ENCODE results near the gene SLC8B1.

The SLC8B1 gene

GRCh38 chr12:113322343-113322742, 12.6 kb downstream of the SLC8B1 start:
- no peak for DNase-seq (ENCODE audit: low read depth in 2 of 2)

DNA sequence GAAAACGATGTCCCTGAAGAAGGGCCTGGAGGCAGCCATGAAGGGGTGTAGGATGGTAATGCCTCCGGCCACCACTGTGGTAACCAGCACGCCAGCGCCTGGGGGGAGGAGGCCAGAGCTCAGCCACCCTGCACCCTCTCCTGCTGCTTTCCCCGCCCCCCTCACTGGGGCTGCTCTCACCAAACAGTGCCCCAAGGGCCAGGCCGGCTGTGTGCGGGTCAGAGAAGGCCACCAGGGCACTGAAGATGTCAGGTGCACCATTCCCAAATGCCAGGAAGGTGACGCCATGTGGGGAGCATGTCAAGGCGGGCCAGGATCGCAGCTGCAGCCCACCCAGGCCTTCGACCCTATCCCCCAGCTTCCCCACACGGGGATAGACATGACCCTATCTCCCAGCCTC, 14.5 kb downstream of the SLC8B1 start:
- DNase-seq (ENCODE audit: low read depth in 2 of 2): no peak

DNA sequence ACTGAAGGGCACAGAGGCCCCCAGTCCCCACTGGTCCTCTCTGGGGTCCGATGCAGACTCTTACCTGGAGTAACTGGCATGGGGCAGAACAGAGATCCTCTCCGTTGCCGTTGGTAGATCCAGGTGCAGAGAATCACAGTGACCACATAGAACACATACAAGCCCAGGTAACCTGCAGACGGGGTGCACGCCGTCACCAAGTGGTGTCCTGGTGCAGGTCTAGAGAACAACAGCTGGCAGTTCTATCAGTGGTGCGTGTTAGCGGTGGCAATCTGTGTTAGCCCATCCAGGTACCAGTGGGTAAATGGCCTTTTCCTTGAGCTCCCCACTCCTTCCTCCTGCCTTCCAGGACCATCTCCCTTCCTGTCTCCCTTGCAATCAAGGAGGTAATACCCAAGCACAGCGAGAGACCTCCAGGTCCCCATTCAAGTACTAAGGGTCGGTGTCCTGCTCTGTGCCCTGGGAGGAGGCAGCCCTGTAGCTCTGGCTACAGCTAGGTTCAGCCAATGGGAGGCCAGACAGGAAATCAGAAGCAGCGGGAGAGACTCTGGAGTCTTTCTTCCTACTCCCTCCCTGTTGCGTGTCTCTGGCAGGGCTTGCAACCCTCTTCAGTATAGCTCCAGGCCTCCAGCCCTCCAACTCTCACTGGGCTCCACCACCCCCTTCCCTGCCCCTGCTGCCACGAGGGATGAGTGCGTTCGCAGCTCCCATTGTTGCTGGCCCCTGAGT, 15.8 kb downstream of the SLC8B1 start:
- no peak for DNase-seq (ENCODE audit: low read depth in 2 of 2)

GRCh38 chr12:113318046-113318656, 16.8 kb downstream of the SLC8B1 start:
- no peak for DNase-seq (ENCODE audit: low read depth in 2 of 2)

DNA sequence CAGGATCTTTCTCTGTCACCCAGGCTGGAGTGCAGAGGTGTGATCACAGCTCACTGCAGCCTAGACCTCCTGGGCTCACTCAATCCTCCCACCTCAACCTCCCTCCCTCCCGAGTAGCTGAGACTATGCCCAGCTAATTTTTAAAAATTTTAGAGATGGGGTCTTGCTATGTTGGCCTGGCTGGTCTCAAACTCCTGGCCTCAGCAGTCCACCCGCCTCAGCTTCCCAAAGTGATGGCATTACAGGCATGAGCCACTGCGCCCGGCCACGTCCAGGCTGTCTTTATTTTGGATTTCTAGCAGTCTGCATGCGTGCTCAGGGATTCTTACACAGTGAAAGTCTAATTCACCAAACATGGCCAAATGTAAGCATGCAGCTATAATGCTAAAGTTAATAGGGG, 17.8 kb downstream of the SLC8B1 start:
- no peak for DNase-seq (ENCODE audit: low read depth in 2 of 2)

GRCh38 chr12:113316155-113316554, 18.8 kb downstream of the SLC8B1 start:
- no peak for DNase-seq (ENCODE audit: low read depth in 2 of 2)

DNA sequence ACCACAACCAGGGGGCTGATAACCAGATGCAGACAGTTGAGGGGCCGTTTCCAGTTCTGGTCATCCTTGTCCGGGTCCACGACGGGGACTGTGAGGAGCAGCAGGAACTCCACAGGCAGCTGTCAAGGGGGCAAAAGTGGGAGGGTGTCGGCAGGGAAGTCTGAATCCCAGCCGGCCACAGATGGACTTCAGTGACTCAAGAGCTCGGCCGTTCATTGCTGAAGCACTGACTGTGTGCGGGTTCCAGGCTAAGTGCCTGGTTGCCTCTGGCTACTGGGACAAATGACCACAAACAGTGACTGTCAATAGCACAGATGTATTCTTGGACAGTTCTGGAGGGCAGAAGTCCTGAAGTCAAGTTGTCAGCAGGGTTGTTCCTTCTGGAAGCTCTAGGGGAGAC, 19.6 kb downstream of the SLC8B1 start:
- no peak for DNase-seq (ENCODE audit: low read depth in 2 of 2)

- DNase-seq (ENCODE audit: low read depth in 2 of 2): no peak
Observed at GRCh38 chr12:113314121-113314529, 20.8 kb downstream of the SLC8B1 start.

GRCh38 chr12:113310489-113310888, 24.4 kb downstream of the SLC8B1 start:
- no peak for DNase-seq (ENCODE audit: low read depth in 2 of 2)

- DNase-seq (ENCODE audit: low read depth in 2 of 2): no peak
Observed at GRCh38 chr12:113306382-113306781, 28.5 kb downstream of the SLC8B1 start.

DNA sequence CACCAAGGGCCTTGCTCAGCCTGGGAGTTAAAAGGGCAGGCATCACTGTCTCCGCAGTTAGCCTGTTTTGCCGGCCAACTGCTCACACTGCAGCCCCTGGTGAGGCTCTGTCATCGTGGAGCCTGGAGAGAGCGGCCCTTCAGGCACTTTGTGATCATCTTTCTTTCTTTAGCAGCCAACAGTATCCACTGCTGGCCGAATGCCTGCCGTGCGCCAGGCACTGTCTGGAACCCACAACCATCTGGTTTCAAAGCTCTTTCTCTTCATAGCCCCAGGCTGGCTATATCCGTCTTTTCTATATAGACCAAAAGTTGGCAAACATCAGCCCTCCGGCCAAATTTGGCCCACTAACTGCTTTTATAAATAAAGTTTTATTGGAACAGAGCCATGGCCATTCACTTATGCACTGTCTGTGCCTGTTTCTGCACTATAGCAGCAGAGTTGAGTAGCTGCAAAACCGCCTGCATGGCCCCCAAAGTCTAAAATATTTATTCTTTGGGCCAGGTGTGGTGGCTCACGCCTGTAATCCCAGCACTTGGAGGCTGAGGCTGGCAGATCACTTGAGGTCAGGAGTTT, 29.5 kb downstream of the SLC8B1 start:
- no peak for DNase-seq (ENCODE audit: low read depth in 2 of 2)

GRCh38 chr12:113302886-113303640, 31.8 kb downstream of the SLC8B1 start:
- DNase-seq (ENCODE audit: low read depth in 2 of 2): no peak

DNA sequence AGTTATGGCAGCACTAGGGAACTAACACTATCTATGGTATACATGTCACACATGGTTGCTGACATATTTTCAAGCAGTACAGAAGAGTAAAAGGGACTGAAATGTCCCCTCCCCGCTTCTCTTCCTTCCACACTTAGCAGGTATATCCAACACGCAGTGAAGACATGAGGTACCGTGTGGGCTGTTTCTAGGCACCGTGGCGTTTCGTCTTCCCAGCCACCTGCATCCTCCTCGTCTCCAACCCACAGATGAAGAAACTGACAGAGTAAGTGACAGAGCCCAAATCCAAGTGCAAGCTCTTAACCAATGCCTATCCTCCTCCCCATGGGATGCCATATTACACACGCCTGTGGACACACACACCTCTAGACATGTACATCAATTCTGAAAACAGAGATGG, 32.4 kb downstream of the SLC8B1 start:
- no peak for DNase-seq (ENCODE audit: low read depth in 2 of 2)

DNA sequence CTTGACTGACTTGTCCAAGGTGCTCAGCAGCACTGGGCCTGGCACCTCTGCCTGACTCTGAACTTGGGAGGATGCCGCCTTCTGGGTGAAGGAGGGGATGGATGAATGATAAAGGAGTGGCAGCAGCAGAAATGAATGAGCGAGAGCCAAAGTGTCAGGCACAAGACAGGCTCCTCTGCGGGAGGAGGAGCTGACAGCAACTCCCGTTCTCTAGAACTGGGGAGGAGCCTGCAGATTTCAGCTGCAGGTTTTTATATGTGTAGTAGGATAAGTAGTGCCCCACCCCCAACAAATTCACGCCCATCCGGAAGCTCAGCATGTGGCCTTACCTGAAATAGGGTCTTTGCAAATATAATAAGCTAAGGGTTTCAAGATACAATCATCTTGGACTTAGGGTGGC, 33.1 kb downstream of the SLC8B1 start:
- no peak for DNase-seq (ENCODE audit: low read depth in 2 of 2)

- no peak for DNase-seq (ENCODE audit: low read depth in 2 of 2)
Observed at GRCh38 chr12:113299619-113300237, 35.2 kb downstream of the SLC8B1 start.

- DNase-seq (ENCODE audit: low read depth in 2 of 2): no peak
Observed at GRCh38 chr12:113298861-113299545, 35.9 kb downstream of the SLC8B1 start.

DNA sequence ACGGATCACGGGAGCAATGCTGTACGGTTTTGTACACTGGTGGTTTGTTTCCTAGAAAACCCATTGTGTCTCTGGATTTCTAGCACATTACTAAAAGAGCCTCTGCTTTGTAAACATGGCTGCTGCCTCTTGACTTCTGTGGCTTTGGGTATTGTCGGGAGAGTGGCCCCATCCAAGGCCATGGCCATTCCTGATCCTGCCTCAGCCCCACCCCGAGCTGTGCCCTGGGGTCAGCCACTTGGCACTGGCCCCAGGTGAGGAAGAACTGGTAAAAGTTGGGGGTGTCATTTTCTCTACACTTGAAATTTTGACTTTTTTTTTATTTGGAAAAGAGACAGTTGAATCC, 36.5 kb downstream of the SLC8B1 start:
- DNase-seq (ENCODE audit: low read depth in 2 of 2): no peak

GRCh38 chr12:113297621-113298471, 37.1 kb downstream of the SLC8B1 start:
- DNase-seq (ENCODE audit: low read depth in 2 of 2): no peak

DNA sequence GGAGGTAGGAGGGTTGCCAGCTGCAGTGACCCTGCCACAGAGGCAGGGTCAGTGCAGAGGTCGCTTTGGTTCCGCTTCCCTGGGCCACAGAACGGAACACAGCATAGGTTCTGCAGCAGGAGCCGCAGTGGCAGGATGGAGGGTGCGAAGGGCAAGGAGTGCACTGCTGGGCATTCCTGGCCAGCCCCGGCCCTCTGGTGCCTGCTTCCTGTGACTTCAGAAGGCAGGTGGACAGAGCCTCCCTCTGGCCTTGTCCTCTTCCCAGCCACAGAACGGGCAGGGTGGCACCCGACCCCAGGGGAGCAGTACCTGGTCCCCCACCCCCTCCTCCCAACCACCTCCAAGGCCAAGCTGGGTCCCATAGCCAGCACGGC, 37.7 kb downstream of the SLC8B1 start:
- no peak for DNase-seq (ENCODE audit: low read depth in 2 of 2)

DNA sequence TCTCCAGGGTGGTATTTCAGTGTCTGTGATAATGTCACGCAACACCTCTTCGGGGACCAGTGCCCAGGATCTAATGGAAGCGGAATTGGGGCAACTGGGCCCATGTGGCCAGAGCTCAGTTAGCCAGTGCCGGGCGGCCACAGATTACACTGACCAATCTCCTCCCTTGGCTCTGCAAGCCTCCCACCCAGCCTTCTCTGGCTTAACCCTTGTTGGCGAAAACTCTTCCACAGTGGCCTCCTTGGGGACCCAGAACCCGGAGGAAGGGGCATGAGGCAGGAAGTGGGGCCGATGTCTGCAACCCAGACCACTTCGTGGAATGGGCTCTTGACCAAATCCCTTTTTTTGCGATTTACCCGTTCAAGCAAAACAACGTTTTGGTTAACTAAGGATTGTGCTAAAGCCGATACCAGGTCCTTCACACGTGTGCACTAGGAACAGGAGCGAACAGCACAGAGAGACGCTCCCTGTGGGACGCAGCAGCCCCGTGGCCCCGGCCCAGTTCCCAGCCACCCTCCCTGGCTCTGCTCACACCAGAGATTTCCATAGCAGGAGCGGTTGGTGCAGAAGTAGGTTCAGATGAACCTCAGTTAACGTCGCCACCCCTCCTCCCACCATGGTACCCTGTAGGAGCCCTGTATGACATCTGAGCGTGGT, 38.2 kb downstream of the SLC8B1 start:
- DNase-seq (ENCODE audit: low read depth in 2 of 2): no peak
